ENCODE measurements around the gene ASPHD1.
A peak's percentile ranks its signal among the peaks of the same experiment; 100 is the strongest.
"Not testable (repeated sequence)": the region's sequence is repeated elsewhere in the genome, so short reads cannot be mapped to it uniquely, and the experiment has no call there.

Gene ASPHD1

GRCh38 chr16:29908719-29909220, 8.5 kb downstream of the ASPHD1 start:
- ATAC-seq, result no peak

GRCh38 chr16:29909391-29909790, 9.1 kb downstream of the ASPHD1 start:
- ATAC-seq, result no peak

GRCh38 chr16:29909851-29910250, 9.6 kb downstream of the ASPHD1 start:
- not testable (repeated sequence) for ATAC-seq

GRCh38 chr16:29910819-29911675, 10.8 kb downstream of the ASPHD1 start:
- ATAC-seq, result no peak

GRCh38 chr16:29911676-29912010, 11.4 kb downstream of the ASPHD1 start:
- ATAC-seq, result no peak

DNA sequence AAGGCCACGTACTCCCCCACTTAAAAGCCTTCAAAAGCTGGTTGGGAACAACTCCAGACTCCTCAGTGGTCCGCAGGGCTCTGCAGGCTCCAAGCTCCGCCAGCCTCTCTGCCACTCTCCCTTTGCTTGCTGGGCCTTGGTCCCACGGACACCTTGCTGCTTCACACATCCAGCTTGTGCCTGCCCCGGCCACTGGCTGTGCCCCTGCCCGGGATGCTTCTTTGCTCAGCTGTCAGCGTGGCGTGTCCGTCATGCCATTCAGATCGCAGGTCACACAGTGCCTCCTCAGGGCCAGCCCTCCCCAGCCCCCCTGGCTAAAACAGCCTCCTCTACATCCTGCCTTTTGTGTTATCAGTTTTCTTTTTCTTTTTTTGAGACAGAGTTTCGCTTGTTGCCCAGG, 11.8 kb downstream of the ASPHD1 start:
- ATAC-seq, result no peak

DNA sequence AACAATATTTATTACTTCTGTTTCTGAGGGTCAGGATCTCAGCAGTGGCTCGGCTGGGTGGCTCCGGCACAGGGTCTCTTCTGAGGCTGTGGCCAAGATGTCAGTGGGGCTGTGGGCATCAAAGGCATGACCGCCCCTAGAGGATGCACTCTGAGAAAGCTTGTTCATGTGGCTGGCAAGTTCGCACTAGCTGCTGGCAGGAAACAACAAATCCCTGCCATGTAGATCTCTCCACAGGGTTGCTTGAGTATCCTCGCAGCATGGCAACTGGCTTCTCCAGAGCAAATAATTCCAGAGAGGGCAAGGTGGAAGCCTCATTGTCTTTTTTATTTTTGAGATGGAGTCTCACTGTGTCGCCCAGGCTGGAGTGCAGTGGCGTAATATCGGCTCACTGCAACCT, 13.2 kb downstream of the ASPHD1 start:
- ATAC-seq, result no peak

- ATAC-seq, result peak in 1 of 2 donors; percentile 59
These were observed 15.4 kb downstream of the ASPHD1 start for GRCh38 chr16:29915590-29916247.

GRCh38 chr16:29916979-29917378, 16.7 kb downstream of the ASPHD1 start:
- ATAC-seq, result no peak

DNA sequence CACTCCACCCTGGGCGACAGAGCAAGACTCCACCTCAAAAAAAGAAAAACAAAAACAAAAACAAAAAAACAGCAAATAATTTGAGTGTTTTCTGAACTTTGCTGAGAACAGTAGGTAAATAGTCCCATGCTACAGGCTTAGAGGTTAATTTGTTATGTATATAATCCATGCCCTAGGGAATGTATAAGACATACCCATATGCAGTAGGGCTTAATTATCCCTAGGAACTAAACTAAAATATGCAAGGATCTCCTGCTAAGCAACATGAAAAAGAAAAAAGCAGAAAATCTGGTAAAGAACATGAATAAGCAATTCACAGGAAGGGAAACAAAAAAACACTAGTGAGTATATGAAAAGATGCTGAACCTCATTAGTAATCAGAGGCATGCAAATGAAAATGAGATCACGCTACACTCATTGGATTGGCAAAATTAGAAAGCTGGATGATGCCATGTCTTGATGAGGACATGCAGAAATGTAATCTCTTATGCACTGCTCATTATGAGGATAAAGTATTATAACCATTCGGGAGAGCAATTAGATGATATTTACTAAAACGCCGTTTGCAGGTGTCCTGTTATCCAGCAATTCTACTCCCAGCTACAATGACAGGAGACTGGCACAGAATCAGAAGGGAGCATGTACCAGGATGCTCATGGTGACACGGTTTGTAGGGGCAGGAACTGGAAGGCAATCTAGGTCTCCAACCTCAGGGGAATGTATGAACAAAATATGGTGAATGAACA, 20.2 kb downstream of the ASPHD1 start:
- ATAC-seq, result no peak

DNA sequence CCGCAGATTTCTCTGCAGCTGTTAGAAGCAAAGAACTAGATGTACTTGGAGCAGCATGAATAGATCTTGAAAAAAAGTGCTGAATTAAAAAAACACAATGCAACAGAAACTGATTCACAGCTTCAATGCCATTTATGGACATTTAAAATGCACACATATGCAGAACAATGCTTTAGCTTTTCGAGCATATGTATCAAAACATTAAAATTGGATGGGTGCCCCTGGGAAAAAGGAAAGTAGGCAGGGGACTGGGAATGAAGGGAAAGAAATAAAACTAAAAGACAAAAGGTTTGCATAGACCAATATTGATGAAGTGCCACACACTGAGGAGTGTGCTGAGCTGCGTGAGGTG, 20.7 kb downstream of the ASPHD1 start:
- ATAC-seq, result no peak

DNA sequence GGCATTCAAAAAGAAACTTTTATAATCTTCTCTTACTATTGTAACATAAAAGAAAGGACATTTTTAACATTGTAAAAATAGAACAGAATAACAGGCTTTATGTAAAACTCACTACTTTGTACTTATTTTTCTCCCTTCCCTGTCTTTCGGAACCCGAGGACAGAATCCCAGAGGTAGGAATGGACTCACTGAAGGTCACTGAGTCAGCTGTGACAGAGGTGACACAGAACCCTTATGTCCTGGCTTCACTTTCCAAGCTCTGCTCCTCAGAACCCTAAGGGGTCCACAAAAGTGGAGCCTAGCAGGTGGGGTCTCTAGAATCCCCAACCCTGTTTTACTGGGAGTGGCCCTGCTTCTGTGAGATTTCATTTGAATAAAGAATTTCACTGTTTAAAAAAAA, 22.0 kb downstream of the ASPHD1 start:
- ATAC-seq, result no peak

DNA sequence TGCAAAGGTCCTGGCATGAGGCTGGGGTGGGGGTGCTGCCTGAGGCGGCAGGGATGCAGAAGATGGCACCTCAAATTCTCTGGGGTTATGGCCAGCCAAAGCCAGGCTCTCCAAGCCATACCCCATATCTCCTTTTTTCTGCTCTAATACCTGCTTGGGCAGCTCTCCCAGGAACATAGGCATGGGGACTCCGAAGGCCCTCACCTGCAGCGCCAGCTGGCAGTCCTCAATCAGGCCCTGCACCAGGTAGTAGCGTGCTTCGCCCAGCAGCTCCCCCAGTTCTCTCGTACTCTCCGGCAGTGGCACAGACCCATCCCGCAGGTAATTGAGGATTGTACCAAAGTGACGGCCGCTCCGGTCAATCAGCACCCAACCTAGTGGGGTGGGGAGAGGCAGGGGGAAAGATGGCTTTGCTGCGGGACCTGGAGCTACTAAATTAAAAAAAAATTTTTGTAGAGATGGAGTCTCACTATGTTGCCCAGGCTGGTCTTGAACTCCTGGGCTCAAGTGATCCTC, 22.8 kb downstream of the ASPHD1 start:
- no peak for ATAC-seq

GRCh38 chr16:29925105-29925756, 24.9 kb downstream of the ASPHD1 start:
- no peak for ATAC-seq

- ATAC-seq, result peak; percentile 91 to 94
These were observed 25.8 kb downstream of the ASPHD1 start, which contains the start of gene KCTD13 for GRCh38 chr16:29925781-29926710. Gene KCTD13, minus strand, starts transcription at chr16:29926226. Its CDS starts 193 bp downstream, at chr16:29926033.

- ATAC-seq, result no peak
These were observed 26.4 kb downstream of the ASPHD1 start for GRCh38 chr16:29926711-29927052.

GRCh38 chr16:29927070-29927905, 27.0 kb downstream of the ASPHD1 start:
- ATAC-seq, result no peak

- not testable (repeated sequence) for ATAC-seq
These were observed 31.5 kb downstream of the ASPHD1 start for GRCh38 chr16:29931750-29932149.

DNA sequence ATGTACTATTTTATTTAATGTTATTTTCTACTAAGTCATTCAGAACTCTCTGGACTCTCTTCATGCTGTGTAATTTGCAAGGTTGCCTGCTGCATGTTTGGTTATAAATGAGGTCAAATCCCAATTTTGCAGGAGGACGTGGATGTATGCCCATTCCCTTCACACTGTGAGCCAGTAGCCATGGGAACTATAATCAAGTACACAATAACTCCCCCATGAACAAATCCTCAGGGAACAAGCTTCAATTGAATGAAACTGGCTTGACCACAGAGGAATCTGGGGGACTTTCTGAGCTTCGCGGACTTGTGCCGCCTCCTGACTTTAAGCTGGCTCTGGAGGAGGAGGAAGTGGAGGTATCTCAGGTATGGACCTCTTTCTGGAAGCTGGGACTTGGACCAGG, 40.4 kb downstream of the ASPHD1 start:
- ATAC-seq, result no peak

All from activated CD4-positive, CD25-positive, alpha-beta regulatory T cell treated with anti-CD3 and anti-CD28 coated beads, Interleukin-2, amount 50 U/mL, for 24 hours (primary cell).